Lung (tissue), 12 donors: ENCODE results near the gene POLD4. TPM values are rescaled to one million over a fixed set of nuclear protein-coding genes. Genes with fewer than 3 reads are reported as not detected.

Experiments
- ATAC-seq: fragments of 200-7000 bp; cut with Tn5 transposase; one replicate; pipeline ENCODE4 v1.9.1; 2020; ENCODE audit warnings: moderate number of reproducible peaks; ENCODE audit not compliant: insufficient read depth, low FRiP score
- DNase-seq, 3 donors: peaks; one replicate each; pipeline ENCODE4 v3.0.0-alpha.2; 2013 to 2017
- H3K27ac ChIP-seq, 2 donors: one replicate each; pipeline ENCODE4 v1.5.1; 2013; ENCODE audit warnings: mild to moderate bottlenecking in 2 of 2, moderate library complexity in 2 of 2, control low read depth in 1 of 2, inconsistent platforms in 1 of 2, low read depth in 1 of 2, low read length in 1 of 2
- H3K27me3 ChIP-seq, 3 donors: one replicate each; pipeline ENCODE4 v1.5.1; 2013; ENCODE audit warnings: low read length in 2 of 3; ENCODE audit not compliant: control insufficient read depth in 3 of 3, insufficient read depth in 3 of 3
- H3K36me3 ChIP-seq, 4 donors: one replicate each; pipeline ENCODE4 v1.5.1; 2013; ENCODE audit warnings: low read length in 4 of 4, mild to moderate bottlenecking in 1 of 4, moderate library complexity in 1 of 4; ENCODE audit not compliant: control insufficient read depth in 4 of 4, insufficient read depth in 4 of 4
- H3K4me1 ChIP-seq, 5 donors: one replicate each; pipeline ENCODE4 v1.5.1; 2013; ENCODE audit warnings: low read length in 5 of 5, mild to moderate bottlenecking in 2 of 5, moderate library complexity in 1 of 5; ENCODE audit not compliant: control insufficient read depth in 5 of 5, insufficient read depth in 5 of 5
- H3K4me3 ChIP-seq: one replicate; pipeline ENCODE4 v1.5.1; 2013; ENCODE audit warnings: mild to moderate bottlenecking, control low read depth, moderate library complexity
- H3K9ac ChIP-seq, 2 donors: one replicate each; pipeline ENCODE4 v1.5.1; 2013; ENCODE audit warnings: low read length in 2 of 2, control low read depth in 1 of 2; ENCODE audit not compliant: insufficient read depth in 1 of 2
- H3K9me3 ChIP-seq, 4 donors: one replicate each; pipeline ENCODE4 v1.5.1; 2013; ENCODE audit warnings: low read length in 3 of 4, mild to moderate bottlenecking in 1 of 4, moderate library complexity in 1 of 4; ENCODE audit not compliant: control insufficient read depth in 4 of 4, insufficient read depth in 3 of 4
- CTCF ChIP-seq: IDR thresholded peaks from 2 replicates; pipeline ENCODE4 v1.5.1; 2012; ENCODE audit warnings: mild to moderate bottlenecking; ENCODE audit errors: control extremely low read depth, extremely low read depth
- WGBS, 2 donors: extraction: QIAGEN DNeasy Blood & Tissue Kit; methylation state at CpG; one replicate each; pipeline ENCODE4 v1.1.7; 2013; 5-methylcytosine and 5-hydroxymethylcytosine counted together
- polyA plus RNA-seq, 2 donors: library from polyadenylated mRNA; stranded (reverse); fragments of 200-250 nt; gene quantifications; one replicate each; pipeline ENCODE4 v1.2.1, GENCODE V29; 2013
- total RNA-seq, 2 donors: library from RNA; depleted of rRNA in 1 of 2; stranded (reverse); fragments of >200 nt in 1 of 2; gene quantifications; one replicate each; pipeline ENCODE4 v1.2.1, GENCODE V29; 2014 to 2021
- donor health status: control.
- donor health status: control.
- donor health status: Bipolar disorder and iron deficiency.
- donor health status: healthy.
- donor health status: DM: yes; HTN: yes; CAD: no.

POLD4 gene
- total and polyA plus RNA-seq, 4 donors = 27.4 to 183 (median 101) TPM

- TF ChIP-seq CTCF = no peak
- Histone ChIP-seq H3K27ac (no peak overlapping the region), H3K36me3 (peaks cover 6 to 38% (median 25%) of the 10 kb centered on the region in 4 donors), H3K9ac (no peak overlapping the region), H3K4me3 (no peak overlapping the region), H3K27me3 (no peaks in the 10 kb centered on the region), H3K9me3 (no peaks in the 10 kb centered on the region), H3K4me1 (peaks cover 2 to 34% (median 9%) of the 10 kb centered on the region in 5 donors)
- DNase-seq (no peak), ATAC-seq (no peak)
- 87 to 88% methylated on average over 31 of the region's 31 CpGs for WGBS, 2 donors
Measured at GRCh38 chr11:67398661-67399563, 45.6 kb upstream of the POLD4 start.

- Histone ChIP-seq H3K27me3 (no peaks in the 10 kb centered on the region), H3K36me3 (peaks cover 6 to 40% (median 25%) of the 10 kb centered on the region in 4 donors), H3K27ac (no peak overlapping the region), H3K9me3 (no peaks in the 10 kb centered on the region), H3K4me3 (no peak overlapping the region), H3K9ac (no peak overlapping the region), H3K4me1 (peaks cover 2 to 26% (median 9%) of the 10 kb centered on the region in 5 donors)
- 86 to 88% methylated on average over 24 of the region's 24 CpGs for WGBS, 2 donors
- TF ChIP-seq CTCF = no peak
- DNase-seq = no peak
- ATAC-seq = no peak
Measured at GRCh38 chr11:67397986-67398660, 44.8 kb upstream of the POLD4 start.

GRCh38 chr11:67397536-67397935, 44.2 kb upstream of the POLD4 start:
- Histone ChIP-seq H3K9ac (no peak overlapping the region), H3K4me1 (peaks cover 3 to 29% (median 11%) of the 10 kb centered on the region in 5 donors), H3K27ac (no peak overlapping the region), H3K4me3 (no peak overlapping the region), H3K27me3 (no peaks in the 10 kb centered on the region), H3K36me3 (peaks cover 6 to 40% (median 25%) of the 10 kb centered on the region in 4 donors), H3K9me3 (no peaks in the 10 kb centered on the region)
- TF ChIP-seq CTCF = no peak
- no peak for DNase-seq
- WGBS, 2 donors = 83 to 87% methylated on average over 6 of the region's 6 CpGs
- ATAC-seq = no peak
